ENCODE measurements around the gene ARID1A. TPM values are rescaled to one million over a fixed set of nuclear protein-coding genes. Genes with fewer than 3 reads are reported as not detected.

The ARID1A gene
- total and polyA plus RNA-seq, 9 of the 15 experiments (the other 6 are each of a cell fraction or from before 2014, with no cell fraction given): 8.3 to 88.3 (median 22.5) TPM

DNA sequence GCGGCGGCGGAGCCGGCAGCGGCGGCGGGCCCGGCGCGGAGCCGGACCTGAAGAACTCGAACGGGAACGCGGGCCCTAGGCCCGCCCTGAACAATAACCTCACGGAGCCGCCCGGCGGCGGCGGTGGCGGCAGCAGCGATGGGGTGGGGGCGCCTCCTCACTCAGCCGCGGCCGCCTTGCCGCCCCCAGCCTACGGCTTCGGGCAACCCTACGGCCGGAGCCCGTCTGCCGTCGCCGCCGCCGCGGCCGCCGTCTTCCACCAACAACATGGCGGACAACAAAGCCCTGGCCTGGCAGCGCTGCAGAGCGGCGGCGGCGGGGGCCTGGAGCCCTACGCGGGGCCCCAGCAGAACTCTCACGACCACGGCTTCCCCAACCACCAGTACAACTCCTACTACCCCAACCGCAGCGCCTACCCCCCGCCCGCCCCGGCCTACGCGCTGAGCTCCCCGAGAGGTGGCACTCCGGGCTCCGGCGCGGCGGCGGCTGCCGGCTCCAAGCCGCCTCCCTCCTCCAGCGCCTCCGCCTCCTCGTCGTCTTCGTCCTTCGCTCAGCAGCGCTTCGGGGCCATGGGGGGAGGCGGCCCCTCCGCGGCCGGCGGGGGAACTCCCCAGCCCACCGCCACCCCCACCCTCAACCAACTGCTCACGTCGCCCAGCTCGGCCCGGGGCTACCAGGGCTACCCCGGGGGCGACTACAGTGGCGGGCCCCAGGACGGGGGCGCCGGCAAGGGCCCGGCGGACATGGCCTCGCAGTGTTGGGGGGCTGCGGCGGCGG, 1.0 kb downstream of the ARID1A start (continued):
- TF ChIP-seq, protein P1, sequence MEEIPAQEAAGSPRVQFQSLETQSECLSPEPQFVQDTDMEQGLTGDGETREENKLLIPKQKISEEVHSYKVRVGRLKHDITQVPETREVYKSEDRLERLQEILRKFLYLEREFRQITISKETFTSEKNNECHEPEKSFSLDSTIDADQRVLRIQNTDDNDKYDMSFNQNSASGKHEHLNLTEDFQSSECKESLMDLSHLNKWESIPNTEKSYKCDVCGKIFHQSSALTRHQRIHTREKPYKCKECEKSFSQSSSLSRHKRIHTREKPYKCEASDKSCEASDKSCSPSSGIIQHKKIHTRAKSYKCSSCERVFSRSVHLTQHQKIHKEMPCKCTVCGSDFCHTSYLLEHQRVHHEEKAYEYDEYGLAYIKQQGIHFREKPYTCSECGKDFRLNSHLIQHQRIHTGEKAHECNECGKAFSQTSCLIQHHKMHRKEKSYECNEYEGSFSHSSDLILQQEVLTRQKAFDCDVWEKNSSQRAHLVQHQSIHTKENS (CRISPR knock-in tag; IDR thresholded peaks at IDR 0.05): no peak
- no peak for TF ChIP-seq GABPB2 (CRISPR knock-in tag; conservative IDR thresholded peaks at IDR 0.05)
- no peak for TF ChIP-seq ARHGAP35 (IDR thresholded peaks at IDR 0.05; ENCODE audit: partially characterized antibody)
- no peak for TF ChIP-seq GTF2A2 (tag; IDR thresholded peaks at IDR 0.05)
- TF ChIP-seq TGIF2 (CRISPR knock-in tag; IDR thresholded peaks at IDR 0.05): no peak
- TF ChIP-seq, protein P2, sequence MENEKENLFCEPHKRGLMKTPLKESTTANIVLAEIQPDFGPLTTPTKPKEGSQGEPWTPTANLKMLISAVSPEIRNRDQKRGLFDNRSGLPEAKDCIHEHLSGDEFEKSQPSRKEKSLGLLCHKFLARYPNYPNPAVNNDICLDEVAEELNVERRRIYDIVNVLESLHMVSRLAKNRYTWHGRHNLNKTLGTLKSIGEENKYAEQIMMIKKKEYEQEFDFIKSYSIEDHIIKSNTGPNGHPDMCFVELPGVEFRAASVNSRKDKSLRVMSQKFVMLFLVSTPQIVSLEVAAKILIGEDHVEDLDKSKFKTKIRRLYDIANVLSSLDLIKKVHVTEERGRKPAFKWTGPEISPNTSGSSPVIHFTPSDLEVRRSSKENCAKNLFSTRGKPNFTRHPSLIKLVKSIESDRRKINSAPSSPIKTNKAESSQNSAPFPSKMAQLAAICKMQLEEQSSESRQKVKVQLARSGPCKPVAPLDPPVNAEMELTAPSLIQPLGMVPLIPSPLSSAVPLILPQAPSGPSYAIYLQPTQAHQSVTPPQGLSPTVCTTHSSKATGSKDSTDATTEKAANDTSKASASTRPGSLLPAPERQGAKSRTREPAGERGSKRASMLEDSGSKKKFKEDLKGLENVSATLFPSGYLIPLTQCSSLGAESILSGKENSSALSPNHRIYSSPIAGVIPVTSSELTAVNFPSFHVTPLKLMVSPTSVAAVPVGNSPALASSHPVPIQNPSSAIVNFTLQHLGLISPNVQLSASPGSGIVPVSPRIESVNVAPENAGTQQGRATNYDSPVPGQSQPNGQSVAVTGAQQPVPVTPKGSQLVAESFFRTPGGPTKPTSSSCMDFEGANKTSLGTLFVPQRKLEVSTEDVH (IDR thresholded peaks at IDR 0.05; ENCODE audit: low read depth, partially characterized antibody): no peak
- TF ChIP-seq RBM39 (optimal IDR thresholded peaks at IDR 0.05; ENCODE audit: low read depth, low read length): no peak
- no peak for TF ChIP-seq EHMT2 (IDR thresholded peaks at IDR 0.05)
- TF ChIP-seq, protein P3, sequence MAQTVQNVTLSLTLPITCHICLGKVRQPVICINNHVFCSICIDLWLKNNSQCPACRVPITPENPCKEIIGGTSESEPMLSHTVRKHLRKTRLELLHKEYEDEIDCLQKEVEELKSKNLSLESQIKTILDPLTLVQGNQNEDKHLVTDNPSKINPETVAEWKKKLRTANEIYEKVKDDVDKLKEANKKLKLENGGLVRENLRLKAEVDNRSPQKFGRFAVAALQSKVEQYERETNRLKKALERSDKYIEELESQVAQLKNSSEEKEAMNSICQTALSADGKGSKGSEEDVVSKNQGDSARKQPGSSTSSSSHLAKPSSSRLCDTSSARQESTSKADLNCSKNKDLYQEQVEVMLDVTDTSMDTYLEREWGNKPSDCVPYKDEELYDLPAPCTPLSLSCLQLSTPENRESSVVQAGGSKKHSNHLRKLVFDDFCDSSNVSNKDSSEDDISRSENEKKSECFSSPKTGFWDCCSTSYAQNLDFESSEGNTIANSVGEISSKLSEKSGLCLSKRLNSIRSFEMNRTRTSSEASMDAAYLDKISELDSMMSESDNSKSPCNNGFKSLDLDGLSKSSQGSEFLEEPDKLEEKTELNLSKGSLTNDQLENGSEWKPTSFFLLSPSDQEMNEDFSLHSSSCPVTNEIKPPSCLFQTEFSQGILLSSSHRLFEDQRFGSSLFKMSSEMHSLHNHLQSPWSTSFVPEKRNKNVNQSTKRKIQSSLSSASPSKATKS (CRISPR knock-in tag; IDR thresholded peaks at IDR 0.05): no peak
- no peak for TF ChIP-seq MECOM (CRISPR knock-in tag; IDR thresholded peaks at IDR 0.05)
- TF ChIP-seq RBM14 (IDR thresholded peaks at IDR 0.05; ENCODE audit: borderline replicate concordance, insufficient read depth, low read depth, low read length): 0 out of 2 replicates have a peak, but pooled peaks have one; percentile 70
- TF ChIP-seq, protein P4, sequence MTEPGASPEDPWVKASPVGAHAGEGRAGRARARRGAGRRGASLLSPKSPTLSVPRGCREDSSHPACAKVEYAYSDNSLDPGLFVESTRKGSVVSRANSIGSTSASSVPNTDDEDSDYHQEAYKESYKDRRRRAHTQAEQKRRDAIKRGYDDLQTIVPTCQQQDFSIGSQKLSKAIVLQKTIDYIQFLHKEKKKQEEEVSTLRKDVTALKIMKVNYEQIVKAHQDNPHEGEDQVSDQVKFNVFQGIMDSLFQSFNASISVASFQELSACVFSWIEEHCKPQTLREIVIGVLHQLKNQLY (CRISPR knock-in tag; conservative IDR thresholded peaks at IDR 0.05): no peak
- no peak for TF ChIP-seq RNF2 (IDR thresholded peaks at IDR 0.05)
- TF ChIP-seq LARP7 (IDR thresholded peaks at IDR 0.05): no peak
- no peak for TF ChIP-seq TAF15 (IDR thresholded peaks at IDR 0.05; ENCODE audit: low read depth, low read length)
- TF ChIP-seq TOE1 (IDR thresholded peaks at IDR 0.05; ENCODE audit: borderline replicate concordance): no peak
- TF ChIP-seq TOE1 (CRISPR knock-in tag; IDR thresholded peaks at IDR 0.05; ENCODE audit: borderline replicate concordance, low read depth): no peak
- TF ChIP-seq CREM (IDR thresholded peaks at IDR 0.05; ENCODE audit: low read depth): no peak; the same call in 1 of the 2 replicates
- TF ChIP-seq, protein P5, sequence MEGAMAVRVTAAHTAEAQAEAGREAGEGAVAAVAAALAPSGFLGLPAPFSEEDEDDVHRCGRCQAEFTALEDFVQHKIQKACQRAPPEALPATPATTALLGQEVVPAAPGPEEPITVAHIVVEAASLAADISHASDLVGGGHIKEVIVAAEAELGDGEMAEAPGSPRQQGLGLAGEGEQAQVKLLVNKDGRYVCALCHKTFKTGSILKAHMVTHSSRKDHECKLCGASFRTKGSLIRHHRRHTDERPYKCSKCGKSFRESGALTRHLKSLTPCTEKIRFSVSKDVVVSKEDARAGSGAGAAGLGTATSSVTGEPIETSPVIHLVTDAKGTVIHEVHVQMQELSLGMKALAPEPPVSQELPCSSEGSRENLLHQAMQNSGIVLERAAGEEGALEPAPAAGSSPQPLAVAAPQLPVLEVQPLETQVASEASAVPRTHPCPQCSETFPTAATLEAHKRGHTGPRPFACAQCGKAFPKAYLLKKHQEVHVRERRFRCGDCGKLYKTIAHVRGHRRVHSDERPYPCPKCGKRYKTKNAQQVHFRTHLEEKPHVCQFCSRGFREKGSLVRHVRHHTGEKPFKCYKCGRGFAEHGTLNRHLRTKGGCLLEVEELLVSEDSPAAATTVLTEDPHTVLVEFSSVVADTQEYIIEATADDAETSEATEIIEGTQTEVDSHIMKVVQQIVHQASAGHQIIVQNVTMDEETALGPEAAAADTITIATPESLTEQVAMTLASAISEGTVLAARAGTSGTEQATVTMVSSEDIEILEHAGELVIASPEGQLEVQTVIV (CRISPR knock-in tag; IDR thresholded peaks at IDR 0.05; ENCODE audit: borderline replicate concordance): no peak

Data from K562 (cell line).